Measurements from ENCODE around the gene PCDHGA10. TPM values are rescaled to one million over a fixed set of nuclear protein-coding genes. Genes with fewer than 3 reads are reported as not detected.
A peak's percentile ranks its signal among the peaks of the same experiment; 100 is the strongest.
"Not testable (repeated sequence)": the region's sequence is repeated elsewhere in the genome, so short reads cannot be mapped to it uniquely, and the experiment has no call there.

The PCDHGA10 gene
- total RNA-seq, 2 experiments from 2014 or later: 0.07 to 0.10 TPM

GRCh38 chr5:141382469-141383294 is 30.1 kb upstream of the PCDHGA10 start, which contains the start of gene PCDHGA7:
Gene PCDHGA7 (plus strand): TSS chr5:141382742. CDS start chr5:141382900, 158 bp downstream.
- Mint-ChIP-seq H3K36me3 (peaks cover 11% of the 10 kb centered on the region), H3K4me3 (peak within 1 kb of the TSS; percentile 66), H3K27ac (no peak within 1 kb of the TSS), H3K27me3 (peaks cover 55% of the 10 kb centered on the region), H3K4me1 (ENCODE audit: low read depth) (no peaks in the 10 kb centered on the region), H3K9me3 (peaks cover 14% of the 10 kb centered on the region)
- intact Hi-C loops (cut with micrococcal nuclease): no loop called here
- DNase-seq: no peak
- ChIA-PET CTCF (no interaction called here), POLR2A (interaction anchor here (0.6 kb wide), 1 partner anchor 61 kb away, joined by 7 read pairs; no protein-coding TSS in a partner anchor)

GRCh38 chr5:141383345-141383744 is 29.4 kb upstream of the PCDHGA10 start:
- Mint-ChIP-seq H3K27me3 (peaks cover 57% of the 10 kb centered on the region), H3K4me3 (no peak overlapping the region), H3K27ac (no peak overlapping the region), H3K9me3 (peaks cover 15% of the 10 kb centered on the region), H3K36me3 (peaks cover 13% of the 10 kb centered on the region), H3K4me1 (ENCODE audit: low read depth) (no peaks in the 10 kb centered on the region)
- ChIA-PET CTCF (no interaction called here), POLR2A (interaction anchor here (0.6 kb wide), 1 partner anchor 60 kb away, joined by 7 read pairs; no protein-coding TSS in a partner anchor)
- intact Hi-C loops (cut with micrococcal nuclease): no loop called here
- no peak for DNase-seq

- Mint-ChIP-seq H3K27ac (no peak overlapping the region), H3K36me3 (peaks cover 18% of the 10 kb centered on the region), H3K9me3 (peaks cover 20% of the 10 kb centered on the region), H3K27me3 (peaks cover 62% of the 10 kb centered on the region), H3K4me1 (ENCODE audit: low read depth) (no peaks in the 10 kb centered on the region), H3K4me3 (no peak overlapping the region)
- ChIA-PET POLR2A (no interaction called here), CTCF (no interaction called here)
- intact Hi-C loops (cut with micrococcal nuclease): no loop called here
- no peak for DNase-seq
Observed at GRCh38 chr5:141384471-141385267, 28.1 kb upstream of the PCDHGA10 start.

GRCh38 chr5:141387557-141388311 is 25.1 kb upstream of the PCDHGA10 start, which contains the start of gene PCDHGB4:
Gene PCDHGB4 (plus strand): TSS chr5:141387698. CDS start chr5:141387885, 187 bp downstream.
- Mint-ChIP-seq H3K36me3 (peaks cover 26% of the 10 kb centered on the region), H3K9me3 (peaks cover 23% of the 10 kb centered on the region), H3K27me3 (peaks cover 67% of the 10 kb centered on the region), H3K4me3 (peak within 1 kb of the TSS; percentile 26)
- DNase-seq: peak; percentile 31
- intact Hi-C loops (cut with micrococcal nuclease); H3K4me1 Mint-ChIP-seq (ENCODE audit: low read depth); POLR2A ChIA-PET; H3K27ac Mint-ChIP-seq: not testable (repeated sequence)
- CTCF ChIA-PET: interaction anchor here (1.7 to 2.2 kb wide), 2 partner anchors 18 to 176 kb away, joined by 7 to 8 read pairs; partner anchors contain the start of gene PCDHGB3

GRCh38 chr5:141388661-141389060 is 24.1 kb upstream of the PCDHGA10 start:
- Mint-ChIP-seq H3K27ac (no peak overlapping the region), H3K36me3 (peaks cover 29% of the 10 kb centered on the region), H3K4me3 (no peak overlapping the region), H3K4me1 (ENCODE audit: low read depth) (no peaks in the 10 kb centered on the region), H3K27me3 (peaks cover 66% of the 10 kb centered on the region), H3K9me3 (peaks cover 32% of the 10 kb centered on the region)
- ChIA-PET POLR2A (no interaction called here), CTCF (no interaction called here)
- intact Hi-C loops (cut with micrococcal nuclease): no loop called here
- no peak for DNase-seq

- H3K4me3 Mint-ChIP-seq: no peak overlapping the region
- peaks cover 65% of the 10 kb centered on the region for H3K27me3 Mint-ChIP-seq
Observed at GRCh38 chr5:141389153-141390042, 23.4 kb upstream of the PCDHGA10 start.

GRCh38 chr5:141392429-141393198 is 20.2 kb upstream of the PCDHGA10 start, which contains the start of gene PCDHGA8:
Gene PCDHGA8 (plus strand): TSS chr5:141392633. CDS start chr5:141392814, 181 bp downstream.
- Mint-ChIP-seq H3K36me3 (peaks cover 33% of the 10 kb centered on the region), H3K27ac (no peak within 1 kb of the TSS), H3K9me3 (peaks cover 36% of the 10 kb centered on the region), H3K4me3 (no peak within 1 kb of the TSS), H3K4me1 (ENCODE audit: low read depth) (no peaks in the 10 kb centered on the region), H3K27me3 (peaks cover 56% of the 10 kb centered on the region)
- ChIA-PET POLR2A (no interaction called here), CTCF (no interaction called here)
- DNase-seq: no peak
- intact Hi-C loops (cut with micrococcal nuclease): no loop called here

More at GRCh38 chr5:141389153-141390042, 23.4 kb upstream of the PCDHGA10 start:
- intact Hi-C loops (cut with micrococcal nuclease): no loop called here
- Mint-ChIP-seq H3K36me3 (peaks cover 32% of the 10 kb centered on the region), H3K9me3 (peaks cover 34% of the 10 kb centered on the region), H3K27ac (no peak overlapping the region), H3K4me1 (ENCODE audit: low read depth) (no peaks in the 10 kb centered on the region)
- DNase-seq: no peak
- ChIA-PET CTCF (no interaction called here), POLR2A (no interaction called here)

GRCh38 chr5:141393267-141393666 is 19.5 kb upstream of the PCDHGA10 start:
- Mint-ChIP-seq H3K4me1 (ENCODE audit: low read depth) (no peaks in the 10 kb centered on the region), H3K36me3 (peaks cover 32% of the 10 kb centered on the region), H3K27ac (no peak overlapping the region), H3K9me3 (peaks cover 36% of the 10 kb centered on the region), H3K4me3 (no peak overlapping the region), H3K27me3 (peaks cover 54% of the 10 kb centered on the region)
- POLR2A ChIA-PET: no interaction called here
- CTCF ChIA-PET: no interaction called here
- intact Hi-C loops (cut with micrococcal nuclease): no loop called here
- DNase-seq: no peak

- POLR2A ChIA-PET: interaction anchor here (0.6 kb wide), 1 partner anchor 9 kb away, joined by 3 read pairs; no protein-coding TSS in a partner anchor
- CTCF ChIA-PET: interaction anchor here (0.7 kb wide), 1 partner anchor 169 kb away, joined by 4 read pairs; no protein-coding TSS in a partner anchor
- DNase-seq; intact Hi-C loops (cut with micrococcal nuclease); H3K4me3 Mint-ChIP-seq; H3K4me1 Mint-ChIP-seq (ENCODE audit: low read depth); H3K27ac Mint-ChIP-seq: not testable (repeated sequence)
- Mint-ChIP-seq H3K36me3 (peaks cover 34% of the 10 kb centered on the region), H3K9me3 (peaks cover 38% of the 10 kb centered on the region), H3K27me3 (peaks cover 53% of the 10 kb centered on the region)
Observed at GRCh38 chr5:141394401-141395187, 18.2 kb upstream of the PCDHGA10 start.
